ENCODE data around the gene SLC4A5.

DNA sequence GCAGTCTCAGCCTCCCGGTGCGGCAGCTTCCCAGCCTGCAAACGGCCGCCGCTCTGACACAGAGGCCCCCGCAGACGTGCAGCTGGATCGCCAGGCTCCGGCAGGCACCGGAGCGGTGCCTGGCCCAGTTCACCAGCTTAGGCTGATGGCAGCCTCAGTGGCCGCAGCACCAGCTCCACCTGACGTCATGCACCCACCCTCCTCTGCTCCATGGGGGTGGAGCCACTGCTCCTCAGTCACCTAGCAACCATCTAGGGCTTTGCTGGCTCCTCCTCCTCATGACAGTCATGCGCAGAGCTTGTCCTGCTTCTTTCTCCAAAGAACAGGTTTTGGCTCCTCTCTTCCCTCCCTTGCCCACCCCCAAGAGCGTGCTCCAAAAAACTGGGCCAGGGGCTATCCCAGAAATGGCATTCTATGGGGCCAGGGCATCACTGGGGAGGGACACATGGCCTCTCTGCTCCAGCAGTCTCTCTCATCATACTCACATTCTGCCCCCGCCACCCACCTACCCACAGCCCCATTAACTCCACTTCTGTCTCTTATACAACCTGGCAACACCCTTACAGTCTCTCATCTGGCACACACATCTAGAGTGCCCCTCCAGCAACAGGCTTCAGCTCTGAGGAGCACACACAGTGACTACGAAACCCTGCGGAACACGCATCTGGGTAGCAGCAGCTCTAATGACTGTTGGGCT is 31.4 kb upstream of the SLC4A5 start:
- TF ChIP-seq, protein P1, sequence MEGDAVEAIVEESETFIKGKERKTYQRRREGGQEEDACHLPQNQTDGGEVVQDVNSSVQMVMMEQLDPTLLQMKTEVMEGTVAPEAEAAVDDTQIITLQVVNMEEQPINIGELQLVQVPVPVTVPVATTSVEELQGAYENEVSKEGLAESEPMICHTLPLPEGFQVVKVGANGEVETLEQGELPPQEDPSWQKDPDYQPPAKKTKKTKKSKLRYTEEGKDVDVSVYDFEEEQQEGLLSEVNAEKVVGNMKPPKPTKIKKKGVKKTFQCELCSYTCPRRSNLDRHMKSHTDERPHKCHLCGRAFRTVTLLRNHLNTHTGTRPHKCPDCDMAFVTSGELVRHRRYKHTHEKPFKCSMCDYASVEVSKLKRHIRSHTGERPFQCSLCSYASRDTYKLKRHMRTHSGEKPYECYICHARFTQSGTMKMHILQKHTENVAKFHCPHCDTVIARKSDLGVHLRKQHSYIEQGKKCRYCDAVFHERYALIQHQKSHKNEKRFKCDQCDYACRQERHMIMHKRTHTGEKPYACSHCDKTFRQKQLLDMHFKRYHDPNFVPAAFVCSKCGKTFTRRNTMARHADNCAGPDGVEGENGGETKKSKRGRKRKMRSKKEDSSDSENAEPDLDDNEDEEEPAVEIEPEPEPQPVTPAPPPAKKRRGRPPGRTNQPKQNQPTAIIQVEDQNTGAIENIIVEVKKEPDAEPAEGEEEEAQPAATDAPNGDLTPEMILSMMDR (IDR thresholded peaks at IDR 0.05; ENCODE audit: low read depth, low read length, poor library complexity, severe bottlenecking) = no peak
- TF ChIP-seq EZH2phosphoT487 (IDR thresholded peaks at IDR 0.05; ENCODE audit: borderline replicate concordance, low read length) = no peak

Measured in DOHH2 (cell line).